DOHH2 (cell line): ENCODE measurements around the gene SORBS1.

ENCODE experiments used
- EZH2phosphoT487 ChIP-seq: fragments of 200-600 bp; sonication (generic); IDR thresholded peaks from 2 replicates; pipeline ENCODE4 v1.6.1; 2017; ENCODE audit warnings: borderline replicate concordance, mild to moderate bottlenecking, antibody characterized with exemption, low read length, moderate library complexity, mixed read lengths
- TF ChIP-seq, protein P1 (sequence below): fragments of 200-600 bp; sonication (generic); IDR thresholded peaks from one replicate; pipeline ENCODE4 v1.5.1; 2014; ENCODE audit warnings: antibody characterized with exemption, mild to moderate bottlenecking, low read depth, low read length; ENCODE audit not compliant: poor library complexity, severe bottlenecking

DNA sequence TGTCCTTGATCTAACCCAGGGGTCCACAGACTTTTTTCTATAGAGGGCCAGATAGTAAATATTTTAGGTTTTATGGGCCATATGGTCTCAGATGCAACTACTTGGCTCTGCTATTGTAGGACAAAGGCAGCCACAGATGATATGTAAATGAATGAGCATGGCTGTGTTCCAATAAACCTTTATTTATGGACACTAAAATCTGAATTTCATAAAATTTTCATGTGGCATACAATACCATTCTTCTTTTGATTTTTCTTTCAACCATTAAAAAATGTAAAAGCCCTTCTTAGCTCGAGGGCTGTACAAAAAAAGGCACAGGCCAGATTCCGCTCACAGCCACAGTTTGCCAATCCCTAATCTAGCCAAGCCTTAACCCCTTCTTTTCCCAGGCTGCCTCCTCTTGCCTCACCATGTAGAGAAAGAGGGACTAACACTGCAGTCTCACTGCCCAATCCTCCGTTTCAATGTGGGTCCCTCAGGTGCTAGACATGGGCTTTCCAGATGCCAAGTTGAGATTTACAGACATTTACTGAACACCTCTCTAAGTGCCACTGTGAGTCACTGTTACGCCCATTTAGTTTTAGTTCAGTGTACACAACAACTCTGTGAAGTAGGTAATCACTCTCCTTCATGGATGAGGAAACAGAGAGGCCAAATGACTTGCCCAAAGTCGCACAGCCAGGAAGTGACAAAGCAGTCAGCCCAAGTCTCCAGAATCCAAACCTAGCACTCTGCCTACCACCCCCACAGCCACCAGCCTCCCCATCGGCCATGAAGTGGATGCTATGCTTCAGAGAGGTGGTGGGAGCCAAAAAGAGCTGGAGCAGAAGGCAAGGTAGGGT, 137.8 kb downstream of the SORBS1 start:
- TF ChIP-seq, protein P1, sequence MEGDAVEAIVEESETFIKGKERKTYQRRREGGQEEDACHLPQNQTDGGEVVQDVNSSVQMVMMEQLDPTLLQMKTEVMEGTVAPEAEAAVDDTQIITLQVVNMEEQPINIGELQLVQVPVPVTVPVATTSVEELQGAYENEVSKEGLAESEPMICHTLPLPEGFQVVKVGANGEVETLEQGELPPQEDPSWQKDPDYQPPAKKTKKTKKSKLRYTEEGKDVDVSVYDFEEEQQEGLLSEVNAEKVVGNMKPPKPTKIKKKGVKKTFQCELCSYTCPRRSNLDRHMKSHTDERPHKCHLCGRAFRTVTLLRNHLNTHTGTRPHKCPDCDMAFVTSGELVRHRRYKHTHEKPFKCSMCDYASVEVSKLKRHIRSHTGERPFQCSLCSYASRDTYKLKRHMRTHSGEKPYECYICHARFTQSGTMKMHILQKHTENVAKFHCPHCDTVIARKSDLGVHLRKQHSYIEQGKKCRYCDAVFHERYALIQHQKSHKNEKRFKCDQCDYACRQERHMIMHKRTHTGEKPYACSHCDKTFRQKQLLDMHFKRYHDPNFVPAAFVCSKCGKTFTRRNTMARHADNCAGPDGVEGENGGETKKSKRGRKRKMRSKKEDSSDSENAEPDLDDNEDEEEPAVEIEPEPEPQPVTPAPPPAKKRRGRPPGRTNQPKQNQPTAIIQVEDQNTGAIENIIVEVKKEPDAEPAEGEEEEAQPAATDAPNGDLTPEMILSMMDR, result no peak
- TF ChIP-seq EZH2phosphoT487, result no peak
